ENCODE measurements around the gene PACS2. TPM values are rescaled to one million over a fixed set of nuclear protein-coding genes. Genes with fewer than 3 reads are reported as not detected.
A peak's percentile ranks its signal among the peaks of the same experiment; 100 is the strongest.

The PACS2 gene
- total RNA-seq, 4 donors from 2014 or later, result 59.8 to 97.4 (median 71.2) TPM

GRCh38 chr14:105316968-105317510 is 2.5 kb downstream of the PACS2 start:
- Histone ChIP-seq H3K4me3 (peak overlapping the region; percentile 14 to 92 (median 20)), H3K36me3 (peaks cover 0 to 1% (median 0%) of the 10 kb centered on the region in 4 donors), H3K27me3 (no peaks in the 10 kb centered on the region), H3K4me1 (peaks cover 36 to 54% (median 44%) of the 10 kb centered on the region in 4 donors), H3K27ac (replicated peaks in 1 of 4) (peak overlapping the region; percentile 69 to 88 (median 79)), H3K9me3 (no peaks in the 10 kb centered on the region)
- DNase-seq (ENCODE audit: extremely low spot score), result no peak
- intact Hi-C loops (cut with DNase I), result loop anchor here (10.0 kb wide), 1 partner anchor 72 kb away; the partner anchor contains the start of gene BTBD6
- WGBS, result 60% methylated on average over 18 of the region's 18 CpGs
- no peak for TF ChIP-seq EP300 (IDR thresholded peaks at IDR 0.05)
- TF ChIP-seq, protein P1, sequence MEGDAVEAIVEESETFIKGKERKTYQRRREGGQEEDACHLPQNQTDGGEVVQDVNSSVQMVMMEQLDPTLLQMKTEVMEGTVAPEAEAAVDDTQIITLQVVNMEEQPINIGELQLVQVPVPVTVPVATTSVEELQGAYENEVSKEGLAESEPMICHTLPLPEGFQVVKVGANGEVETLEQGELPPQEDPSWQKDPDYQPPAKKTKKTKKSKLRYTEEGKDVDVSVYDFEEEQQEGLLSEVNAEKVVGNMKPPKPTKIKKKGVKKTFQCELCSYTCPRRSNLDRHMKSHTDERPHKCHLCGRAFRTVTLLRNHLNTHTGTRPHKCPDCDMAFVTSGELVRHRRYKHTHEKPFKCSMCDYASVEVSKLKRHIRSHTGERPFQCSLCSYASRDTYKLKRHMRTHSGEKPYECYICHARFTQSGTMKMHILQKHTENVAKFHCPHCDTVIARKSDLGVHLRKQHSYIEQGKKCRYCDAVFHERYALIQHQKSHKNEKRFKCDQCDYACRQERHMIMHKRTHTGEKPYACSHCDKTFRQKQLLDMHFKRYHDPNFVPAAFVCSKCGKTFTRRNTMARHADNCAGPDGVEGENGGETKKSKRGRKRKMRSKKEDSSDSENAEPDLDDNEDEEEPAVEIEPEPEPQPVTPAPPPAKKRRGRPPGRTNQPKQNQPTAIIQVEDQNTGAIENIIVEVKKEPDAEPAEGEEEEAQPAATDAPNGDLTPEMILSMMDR (IDR thresholded peaks at IDR 0.05), result no peak

GRCh38 chr14:105317546-105317945 is 3.0 kb downstream of the PACS2 start:
- intact Hi-C loops (cut with DNase I), result loop anchor here (10.0 kb wide), 1 partner anchor 73 kb away; the partner anchor contains the start of gene BTBD6
- H3K27ac ChIP-seq (replicated peaks in 1 of 4), result peak overlapping the region; percentile 69 to 88 (median 79)
- TF ChIP-seq POLR2A (IDR thresholded peaks at IDR 0.05; ENCODE audit: low read depth), result no peak
- TF ChIP-seq, protein P1 (IDR thresholded peaks at IDR 0.05), result peak in 1 of 3 experiments; percentile 41
- no peaks in the 10 kb centered on the region for H3K9me3 ChIP-seq
- DNase-seq (ENCODE audit: extremely low spot score), result no peak
- H3K4me3 ChIP-seq, result peak overlapping the region in 3 of 4 donors; percentile 14 to 92 (median 23)
- WGBS, result 13% methylated on average over 6 of the region's 11 CpGs
- H3K36me3 ChIP-seq, result peaks cover 0 to 5% (median 0%) of the 10 kb centered on the region in 4 donors
- peaks cover 36 to 55% (median 44%) of the 10 kb centered on the region in 4 donors for H3K4me1 ChIP-seq
- no peaks in the 10 kb centered on the region for H3K27me3 ChIP-seq

- intact Hi-C loops (cut with DNase I), result no loop called here
- peaks cover 0 to 5% (median 0%) of the 10 kb centered on the region in 4 donors for H3K36me3 ChIP-seq
- no peak overlapping the region for H3K4me3 ChIP-seq
- WGBS, result 84% methylated on average over 20 of the region's 27 CpGs
- H3K4me1 ChIP-seq, result peaks cover 40 to 63% (median 52%) of the 10 kb centered on the region in 4 donors
- no peaks in the 10 kb centered on the region for H3K27me3 ChIP-seq
- DNase-seq (ENCODE audit: extremely low spot score), result no peak
- H3K9me3 ChIP-seq, result no peaks in the 10 kb centered on the region
- no peak for TF ChIP-seq POLR2A (IDR thresholded peaks at IDR 0.05; ENCODE audit: low read depth)
- TF ChIP-seq, protein P1 (IDR thresholded peaks at IDR 0.05), result no peak
- no peak for TF ChIP-seq EP300 (IDR thresholded peaks at IDR 0.05)
- TF ChIP-seq POLR2AphosphoS5 (IDR thresholded peaks at IDR 0.05), result no peak
- no peak overlapping the region for H3K27ac ChIP-seq (replicated peaks in 1 of 4)
Measured at GRCh38 chr14:105322791-105323556, 8.4 kb downstream of the PACS2 start.

DNA sequence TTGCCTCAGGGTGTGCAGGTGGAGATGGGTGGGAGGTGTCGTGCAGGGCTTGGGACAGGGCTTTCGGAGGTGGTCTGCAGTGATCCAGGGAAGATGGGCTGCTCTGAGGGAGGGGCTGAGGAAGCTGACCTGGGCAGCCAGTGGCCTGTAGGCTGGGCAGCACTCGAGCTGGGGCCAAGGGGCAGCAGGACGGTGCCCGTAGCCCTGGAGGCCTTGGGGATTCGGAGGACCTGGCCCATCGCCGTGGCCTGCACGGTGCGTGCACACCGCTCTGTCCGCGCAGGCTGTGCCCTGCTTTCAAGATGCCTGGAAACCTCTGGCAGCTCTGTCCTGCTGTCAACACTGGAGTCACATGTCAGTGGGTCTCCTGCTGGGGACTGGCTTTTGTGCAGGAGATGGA is 9.1 kb downstream of the PACS2 start:
- intact Hi-C loops (cut with DNase I), result no loop called here
- no peak overlapping the region for H3K4me3 ChIP-seq
- H3K4me1 ChIP-seq, result peaks cover 44 to 64% (median 56%) of the 10 kb centered on the region in 4 donors
- WGBS, result 94% methylated on average over 2 of the region's 13 CpGs
- peaks cover 0 to 5% (median 0%) of the 10 kb centered on the region in 4 donors for H3K36me3 ChIP-seq
- H3K27ac ChIP-seq (replicated peaks in 1 of 4), result peak overlapping the region in 2 of 4 donors; percentile 44 to 54
- TF ChIP-seq EP300 (IDR thresholded peaks at IDR 0.05), result no peak
- TF ChIP-seq, protein P1 (IDR thresholded peaks at IDR 0.05), result no peak
- no peak for TF ChIP-seq POLR2A (IDR thresholded peaks at IDR 0.05; ENCODE audit: low read depth)
- TF ChIP-seq POLR2AphosphoS5 (IDR thresholded peaks at IDR 0.05), result no peak
- H3K9me3 ChIP-seq, result no peaks in the 10 kb centered on the region
- no peak for DNase-seq (ENCODE audit: extremely low spot score)
- no peaks in the 10 kb centered on the region for H3K27me3 ChIP-seq

Data from esophagus muscularis mucosa (tissue), 4 donors.